ENCODE measurements around the gene BMP15. TPM values are rescaled to one million over a fixed set of nuclear protein-coding genes. Genes with fewer than 3 reads are reported as not detected.

The BMP15 gene
- not detected for polyA plus RNA-seq (ENCODE audit: insufficient read length)
- long read RNA-seq, donor 1, result 0 reads
- long read RNA-seq, donor 2, result 0 reads
- long read RNA-seq, donor 3, result 0 reads
- long read RNA-seq, donor 4, result 0 reads
- long read RNA-seq, donor 5, result 0 reads
- long read RNA-seq, donor 6, result 0 reads
- long read RNA-seq, donor 7, result 0 reads
- long read RNA-seq, donor 8, result 0 reads

- no peak for DNase-seq
These were observed at the start of gene BMP15 for GRCh38 chrX:50910685-50911176. BMP15 (plus strand) TSS chrX:50910735; CDS start chrX:50910784, 49 bp downstream.

GRCh38 chrX:50863471-50863870, 47.1 kb upstream of the BMP15 start:
- no peak for DNase-seq

GRCh38 chrX:50865311-50865710, 45.2 kb upstream of the BMP15 start:
- peak; percentile 5 for DNase-seq

GRCh38 chrX:50871922-50872453, 38.5 kb upstream of the BMP15 start:
- DNase-seq, result no peak

GRCh38 chrX:50874876-50875275, 35.7 kb upstream of the BMP15 start:
- no peak for DNase-seq

- no peak for DNase-seq
These were observed 34.0 kb upstream of the BMP15 start for GRCh38 chrX:50876551-50876950.

- DNase-seq, result no peak
These were observed 33.2 kb upstream of the BMP15 start for GRCh38 chrX:50877310-50877709.

GRCh38 chrX:50881028-50881427, 29.5 kb upstream of the BMP15 start:
- no peak for DNase-seq

GRCh38 chrX:50888884-50889283, 21.7 kb upstream of the BMP15 start:
- DNase-seq, result no peak

GRCh38 chrX:50889582-50889981, 21.0 kb upstream of the BMP15 start:
- DNase-seq, result no peak

GRCh38 chrX:50893047-50893446, 17.5 kb upstream of the BMP15 start:
- no peak for DNase-seq

GRCh38 chrX:50893466-50893865, 17.1 kb upstream of the BMP15 start:
- no peak for DNase-seq

- no peak for DNase-seq
These were observed 5.2 kb upstream of the BMP15 start for GRCh38 chrX:50905334-50905733.

GRCh38 chrX:50913520-50913919, 3.0 kb downstream of the BMP15 start:
- DNase-seq, result no peak

GRCh38 chrX:50920132-50920531, 9.6 kb downstream of the BMP15 start:
- peak; percentile 4 for DNase-seq

GRCh38 chrX:50927127-50927526, 16.6 kb downstream of the BMP15 start:
- no peak for DNase-seq

- no peak for DNase-seq
These were observed 31.1 kb downstream of the BMP15 start for GRCh38 chrX:50941638-50942037.

- DNase-seq, result no peak
These were observed 31.9 kb downstream of the BMP15 start for GRCh38 chrX:50942471-50942870.

- no peak for DNase-seq
These were observed 41.9 kb downstream of the BMP15 start for GRCh38 chrX:50952406-50952805.

- DNase-seq, result no peak
These were observed 43.3 kb downstream of the BMP15 start for GRCh38 chrX:50953832-50954231.

- no peak for DNase-seq
These were observed 51.6 kb downstream of the BMP15 start for GRCh38 chrX:50962156-50962555.

- DNase-seq, result no peak
These were observed 53.3 kb downstream of the BMP15 start for GRCh38 chrX:50963842-50964241.

Measured in left kidney (tissue), 8 donors.